ENCODE results near the gene SCART1.
"Not testable (repeated sequence)": the region's sequence is repeated elsewhere in the genome, so short reads cannot be mapped to it uniquely, and the experiment has no call there.

Gene SCART1

GRCh38 chr10:133456041-133456951 lies 2.6 kb downstream of the SCART1 start:
- no peak for DNase-seq (ENCODE audit: low read depth)

- no peak for DNase-seq (ENCODE audit: low read depth)
These were observed 3.5 kb downstream of the SCART1 start for GRCh38 chr10:133457100-133457841.

- no peak for DNase-seq (ENCODE audit: low read depth)
These were observed 4.4 kb downstream of the SCART1 start for GRCh38 chr10:133458021-133458709.

GRCh38 chr10:133458710-133459453 lies 5.1 kb downstream of the SCART1 start:
- DNase-seq (ENCODE audit: low read depth) = no peak

- no peak for DNase-seq (ENCODE audit: low read depth)
These were observed 5.9 kb downstream of the SCART1 start for GRCh38 chr10:133459454-133460207.

- no peak for DNase-seq (ENCODE audit: low read depth)
These were observed 6.5 kb downstream of the SCART1 start for GRCh38 chr10:133460208-133460769.

- DNase-seq (ENCODE audit: low read depth) = no peak
These were observed 7.3 kb downstream of the SCART1 start for GRCh38 chr10:133461027-133461426.

GRCh38 chr10:133461841-133462240 lies 8.1 kb downstream of the SCART1 start:
- no peak for DNase-seq (ENCODE audit: low read depth)

- DNase-seq (ENCODE audit: low read depth) = no peak
These were observed 9.0 kb downstream of the SCART1 start for GRCh38 chr10:133462512-133463305.

GRCh38 chr10:133464582-133465031 lies 10.9 kb downstream of the SCART1 start:
- DNase-seq (ENCODE audit: low read depth) = no peak

GRCh38 chr10:133465191-133465949 lies 11.6 kb downstream of the SCART1 start:
- DNase-seq (ENCODE audit: low read depth) = no peak

- DNase-seq (ENCODE audit: low read depth) = no peak
These were observed 12.3 kb downstream of the SCART1 start for GRCh38 chr10:133465950-133466474.

- no peak for DNase-seq (ENCODE audit: low read depth)
These were observed 13.0 kb downstream of the SCART1 start for GRCh38 chr10:133466683-133467275.

- no peak for DNase-seq (ENCODE audit: low read depth)
These were observed 13.7 kb downstream of the SCART1 start for GRCh38 chr10:133467286-133467911.

- not testable (repeated sequence) for DNase-seq (ENCODE audit: low read depth)
These were observed 15.5 kb downstream of the SCART1 start for GRCh38 chr10:133469205-133469604.

- no peak for DNase-seq (ENCODE audit: low read depth)
These were observed 17.8 kb downstream of the SCART1 start for GRCh38 chr10:133471300-133472109.

- DNase-seq (ENCODE audit: low read depth) = no peak
These were observed 19.5 kb downstream of the SCART1 start for GRCh38 chr10:133473270-133473669.

All from fibroblast of gingiva (primary cell).